Measurements from ENCODE around the gene TEKT4. TPM values are rescaled to one million over a fixed set of nuclear protein-coding genes. Genes with fewer than 3 reads are reported as not detected.

The TEKT4 gene
- total and polyA plus RNA-seq, 10 donors: not detected

GRCh38 chr2:94879314-94879981, 8.2 kb downstream of the TEKT4 start:
- peaks cover 0 to 3% (median 0%) of the 10 kb centered on the region in 8 donors for H3K9me3 ChIP-seq
- intact Hi-C loops (cut with DNase I; ENCODE audit: low total_unique reads): no loop called here
- H3K4me3 ChIP-seq: no peak overlapping the region
- DNase-seq: peak; percentile 69
- no peaks in the 10 kb centered on the region for H3K36me3 ChIP-seq
- H3K4me1 ChIP-seq: no peaks in the 10 kb centered on the region
- peaks cover 0 to 28% (median 2%) of the 10 kb centered on the region in 7 donors for H3K27me3 ChIP-seq (replicated peaks in 1 of 7)
- WGBS, 5 donors: 70 to 89% (median 86%) methylated on average over 6 to 9 of the region's 9 CpGs
- H3K27ac ChIP-seq: no peak overlapping the region
- no peak for TF ChIP-seq CTCF (IDR thresholded peaks at IDR 0.05 in 8 of 11, conservative IDR thresholded peaks at IDR 0.05 in 3 of 11)
- no peak for TF ChIP-seq POLR2A (IDR thresholded peaks at IDR 0.05)
- no peak for TF ChIP-seq POLR2AphosphoS5 (IDR thresholded peaks at IDR 0.05)

GRCh38 chr2:94879982-94880377, 8.8 kb downstream of the TEKT4 start:
- 70 to 92% (median 84%) methylated on average over 4 to 11 of the region's 11 CpGs for WGBS, 5 donors
- peaks cover 0 to 23% (median 0%) of the 10 kb centered on the region in 7 donors for H3K27me3 ChIP-seq (replicated peaks in 1 of 7)
- no peak overlapping the region for H3K27ac ChIP-seq
- DNase-seq: no peak
- no peak for TF ChIP-seq POLR2AphosphoS5 (IDR thresholded peaks at IDR 0.05)
- no peak for TF ChIP-seq CTCF (IDR thresholded peaks at IDR 0.05 in 8 of 11, conservative IDR thresholded peaks at IDR 0.05 in 3 of 11)
- TF ChIP-seq POLR2A (IDR thresholded peaks at IDR 0.05): no peak
- no peaks in the 10 kb centered on the region for H3K36me3 ChIP-seq
- no peak overlapping the region for H3K4me3 ChIP-seq
- intact Hi-C loops (cut with DNase I; ENCODE audit: low total_unique reads): no loop called here
- no peaks in the 10 kb centered on the region for H3K4me1 ChIP-seq
- peaks cover 0 to 3% (median 0%) of the 10 kb centered on the region in 8 donors for H3K9me3 ChIP-seq

- peak; percentile 59 for DNase-seq
- intact Hi-C loops (cut with DNase I; ENCODE audit: low total_unique reads): no loop called here
- Histone ChIP-seq H3K4me1 (no peaks in the 10 kb centered on the region), H3K4me3 (no peak overlapping the region), H3K36me3 (no peaks in the 10 kb centered on the region), H3K27ac (no peak overlapping the region), H3K27me3 (replicated peaks in 1 of 7) (peaks cover 0 to 18% (median 0%) of the 10 kb centered on the region in 7 donors), H3K9me3 (peaks cover 0 to 3% (median 0%) of the 10 kb centered on the region in 8 donors)
- WGBS, 5 donors: 74 to 83% (median 75%) methylated on average over 6 to 8 of the region's 8 CpGs
- TF ChIP-seq POLR2A (IDR thresholded peaks at IDR 0.05) (no peak), POLR2AphosphoS5 (IDR thresholded peaks at IDR 0.05) (no peak), CTCF (IDR thresholded peaks at IDR 0.05 in 8 of 11, conservative IDR thresholded peaks at IDR 0.05 in 3 of 11) (no peak)
These were observed 9.3 kb downstream of the TEKT4 start for GRCh38 chr2:94880507-94880906.

GRCh38 chr2:94881070-94881469, 9.8 kb downstream of the TEKT4 start:
- Histone ChIP-seq H3K9me3 (peaks cover 0 to 3% (median 0%) of the 10 kb centered on the region in 8 donors), H3K4me1 (no peaks in the 10 kb centered on the region), H3K36me3 (no peaks in the 10 kb centered on the region), H3K27me3 (replicated peaks in 1 of 7) (peaks cover 0 to 14% (median 0%) of the 10 kb centered on the region in 7 donors), H3K27ac (no peak overlapping the region), H3K4me3 (no peak overlapping the region)
- DNase-seq: peak; percentile 48
- intact Hi-C loops (cut with DNase I; ENCODE audit: low total_unique reads): no loop called here
- 39 to 92% (median 85%) methylated on average over 4 to 6 of the region's 6 CpGs for WGBS, 5 donors
- TF ChIP-seq POLR2AphosphoS5 (IDR thresholded peaks at IDR 0.05) (no peak), POLR2A (IDR thresholded peaks at IDR 0.05) (no peak), CTCF (IDR thresholded peaks at IDR 0.05 in 8 of 11, conservative IDR thresholded peaks at IDR 0.05 in 3 of 11) (no peak)
